Stimulated activated CD4-positive, alpha-beta T cell treated with anti-CD3 and anti-CD28 coated beads, Interleukin-4, amount 100 ng/mL, for 24 hours (primary cell): ENCODE results near the gene ARID3A.
A peak's percentile ranks its signal among the peaks of the same experiment; 100 is the strongest.

Source experiments
- DNase-seq: peaks from one replicate; pipeline ENCODE4 v3.0.0-alpha.2; 2020

The ARID3A gene

DNA sequence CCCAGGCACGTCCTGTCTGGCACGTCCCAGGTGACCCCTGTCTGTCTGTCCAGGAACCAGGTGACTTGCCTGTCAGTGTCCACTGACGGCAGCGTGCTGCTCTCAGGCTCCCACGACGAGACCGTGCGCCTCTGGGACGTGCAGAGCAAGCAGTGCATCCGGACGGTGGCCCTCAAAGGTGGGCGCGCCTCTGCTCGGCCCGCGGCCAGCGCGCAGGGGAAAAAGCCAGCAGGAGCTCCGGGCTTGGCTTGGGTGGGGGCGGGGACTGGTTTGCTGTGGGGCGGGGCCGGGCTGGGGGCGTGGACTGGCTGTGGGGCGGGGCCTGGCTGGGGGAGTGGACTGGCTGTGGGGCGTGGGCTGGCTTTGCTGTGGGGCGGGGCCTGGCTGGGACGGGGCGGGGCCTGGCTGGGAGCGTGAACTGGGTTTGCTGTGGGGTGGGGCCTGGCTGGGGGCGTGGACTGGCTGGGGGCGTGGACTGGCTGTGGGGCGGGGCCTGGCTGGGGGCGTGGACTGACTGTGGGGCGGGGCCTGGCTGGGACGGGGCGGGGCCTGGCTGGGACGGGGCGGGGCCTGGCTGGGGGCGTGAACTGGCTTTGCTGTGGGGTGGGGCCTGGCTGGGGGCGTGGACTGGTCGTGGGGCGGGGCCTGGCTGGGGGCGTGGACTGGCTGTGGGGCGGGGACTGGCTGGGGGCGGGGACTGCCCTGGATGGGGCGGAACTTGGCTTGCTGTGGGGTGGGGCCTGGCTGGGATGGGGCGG lies 65.5 kb downstream of the ARID3A start:
- peak; percentile 62 for DNase-seq

DNA sequence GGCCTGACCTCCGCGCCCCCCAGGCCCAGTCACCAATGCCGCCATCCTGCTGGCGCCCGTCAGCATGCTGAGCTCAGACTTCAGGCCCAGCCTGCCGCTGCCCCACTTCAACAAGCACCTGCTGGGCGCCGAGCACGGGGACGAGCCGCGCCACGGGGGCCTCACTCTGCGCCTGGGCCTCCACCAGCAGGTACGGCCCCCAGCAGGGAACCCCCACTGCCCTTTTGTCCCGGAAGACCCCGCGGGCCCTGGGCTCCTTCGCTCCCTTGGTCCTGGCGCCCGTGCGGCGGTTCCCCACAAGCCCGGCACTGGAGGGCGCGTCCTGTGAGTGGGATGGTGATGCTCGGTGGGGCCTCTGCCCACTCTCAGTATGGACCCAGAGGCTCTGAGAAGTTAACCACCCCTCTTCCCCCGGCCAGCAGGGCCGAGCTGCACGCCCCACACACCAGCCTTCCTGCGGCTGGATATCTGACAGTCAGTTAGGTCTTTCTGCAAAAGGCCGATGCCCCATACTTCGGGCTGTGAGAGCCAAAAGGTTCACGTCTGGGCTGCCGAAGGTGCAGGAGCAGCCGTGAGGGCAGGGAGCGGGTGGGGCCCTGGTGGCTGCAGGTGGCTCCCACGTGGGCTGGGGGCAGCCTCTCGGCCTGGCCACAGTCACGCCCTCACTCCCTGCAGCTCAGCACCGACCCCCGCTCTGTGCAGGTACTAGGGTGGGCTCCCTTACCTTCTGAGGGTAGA lies 66.3 kb downstream of the ARID3A start:
- DNase-seq: no peak

DNA sequence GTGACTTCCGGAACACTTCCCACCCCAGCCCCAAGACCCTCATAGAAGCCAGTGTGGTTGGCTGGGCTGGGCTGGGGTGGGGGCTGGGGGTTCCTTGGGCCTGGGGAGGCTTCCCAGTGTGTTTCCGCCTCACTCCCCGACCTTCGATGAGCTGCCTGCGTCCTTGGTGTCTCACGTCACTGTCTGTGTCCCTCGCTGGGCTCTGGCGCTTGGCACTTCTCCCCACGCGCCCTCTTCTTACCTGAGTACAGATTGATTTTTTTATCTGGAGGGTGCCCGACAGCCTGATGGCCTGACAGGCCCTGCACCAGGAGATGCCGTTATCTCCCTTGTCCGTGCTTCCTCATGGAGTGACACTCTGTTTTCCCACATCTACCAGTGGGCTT lies 66.8 kb downstream of the ARID3A start:
- no peak for DNase-seq

DNA sequence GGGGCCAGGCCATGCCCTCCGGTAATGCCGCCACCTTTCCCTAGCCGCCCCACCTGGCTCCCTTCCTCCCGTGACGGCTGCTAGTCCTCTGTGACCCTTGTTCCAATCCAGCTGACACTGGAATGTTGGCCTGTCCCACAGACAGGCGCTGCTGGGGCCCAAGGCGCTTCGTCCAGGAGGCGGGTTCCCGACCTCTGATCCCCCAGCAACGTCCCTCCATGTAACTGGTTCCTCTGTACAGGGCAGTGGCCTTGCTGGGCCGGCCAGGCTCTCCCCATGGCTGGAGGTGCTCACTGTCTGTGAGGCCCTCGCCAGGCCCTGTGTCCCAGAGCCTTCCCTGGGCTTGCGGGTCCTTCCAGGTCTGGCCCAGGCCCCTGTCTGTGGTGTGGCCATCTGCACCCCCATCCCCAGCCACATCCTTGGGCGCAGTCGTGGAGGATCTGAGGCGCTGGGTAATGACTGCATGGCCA lies 67.6 kb downstream of the ARID3A start:
- DNase-seq: no peak

DNA sequence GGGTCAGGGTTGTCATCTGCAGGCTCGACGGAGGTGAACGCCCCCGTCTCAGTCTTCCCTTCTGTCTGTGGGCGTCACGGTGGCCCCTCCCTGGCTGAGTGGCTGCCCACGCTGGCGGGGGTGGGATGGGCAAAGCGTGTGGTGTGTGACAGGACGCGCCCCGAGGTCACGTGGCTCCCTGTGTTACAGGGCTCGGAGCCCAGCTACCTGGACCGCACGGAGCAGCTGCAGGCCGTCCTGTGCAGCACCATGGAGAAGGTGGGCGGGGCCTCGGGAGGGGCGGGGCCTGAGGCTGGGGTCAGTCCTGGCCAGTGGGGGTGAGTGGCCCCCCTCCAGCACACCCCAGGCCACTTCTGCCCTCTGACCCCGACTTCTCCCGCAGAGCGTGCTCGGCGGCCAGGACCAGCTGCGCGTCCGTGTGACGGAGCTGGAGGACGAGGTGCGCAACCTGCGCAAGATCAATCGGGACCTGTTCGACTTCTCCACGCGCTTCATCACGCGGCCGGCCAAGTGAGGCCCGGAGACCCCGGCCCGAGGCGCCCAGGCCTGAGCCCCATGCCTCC lies 68.1 kb downstream of the ARID3A start:
- DNase-seq: no peak

DNA sequence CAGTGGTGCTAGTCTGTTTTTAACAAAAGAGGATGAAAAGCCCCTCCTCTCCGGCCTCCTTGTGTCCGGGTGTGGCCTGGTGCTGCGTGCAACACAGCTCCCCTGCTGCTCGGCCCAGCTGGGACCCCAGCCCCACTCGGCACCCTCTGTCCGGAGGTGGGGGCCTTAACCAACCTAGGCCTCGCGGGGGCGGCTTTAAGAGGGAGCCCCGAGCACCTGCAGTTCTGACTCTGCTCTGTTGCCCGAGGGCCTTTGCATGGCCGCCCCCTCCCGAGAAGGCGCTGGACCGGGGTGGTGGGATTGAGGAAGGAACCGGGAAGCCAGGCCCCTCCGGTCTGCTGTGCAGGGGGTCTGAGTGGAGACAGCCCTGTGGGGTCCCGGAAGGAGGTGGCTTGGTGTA lies 68.7 kb downstream of the ARID3A start:
- no peak for DNase-seq

DNA sequence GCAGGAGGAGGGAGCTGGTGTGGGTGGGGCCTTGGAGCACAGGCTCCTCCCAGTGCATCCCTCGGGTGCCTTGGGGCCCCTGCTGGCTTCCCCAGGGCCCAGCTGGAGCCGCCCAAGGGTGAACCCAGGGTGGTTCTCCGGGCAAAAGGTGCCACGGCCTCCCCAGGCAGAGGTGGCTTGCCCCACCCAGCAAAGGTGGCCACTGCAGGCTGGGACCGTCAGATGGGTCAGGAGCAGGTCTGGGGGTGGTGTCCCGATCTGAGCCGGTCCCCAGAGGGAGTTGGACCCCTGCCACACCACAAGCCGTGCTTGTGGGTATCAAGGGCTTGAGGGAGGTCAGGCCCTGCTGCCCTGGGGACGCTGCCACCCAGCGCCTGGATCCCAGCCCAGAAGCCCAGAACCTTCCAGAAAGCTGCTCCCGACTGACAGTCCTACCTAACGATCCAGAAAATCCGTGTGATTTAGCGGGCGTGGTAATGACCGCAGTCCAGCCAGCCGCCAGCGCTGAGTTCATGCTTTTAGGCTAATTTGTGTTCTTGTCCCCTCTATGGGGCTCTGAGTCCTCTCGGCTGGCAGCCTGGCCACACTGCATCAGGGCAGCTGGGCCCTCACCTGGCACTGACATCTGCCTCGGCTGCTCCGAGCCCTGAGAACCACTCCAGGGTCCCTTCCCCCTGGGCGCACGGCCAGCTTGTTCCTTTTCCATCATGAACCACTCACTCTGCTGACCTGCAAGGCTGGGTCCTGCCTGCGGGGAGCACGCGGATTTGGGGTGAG lies 69.4 kb downstream of the ARID3A start:
- no peak for DNase-seq

DNA sequence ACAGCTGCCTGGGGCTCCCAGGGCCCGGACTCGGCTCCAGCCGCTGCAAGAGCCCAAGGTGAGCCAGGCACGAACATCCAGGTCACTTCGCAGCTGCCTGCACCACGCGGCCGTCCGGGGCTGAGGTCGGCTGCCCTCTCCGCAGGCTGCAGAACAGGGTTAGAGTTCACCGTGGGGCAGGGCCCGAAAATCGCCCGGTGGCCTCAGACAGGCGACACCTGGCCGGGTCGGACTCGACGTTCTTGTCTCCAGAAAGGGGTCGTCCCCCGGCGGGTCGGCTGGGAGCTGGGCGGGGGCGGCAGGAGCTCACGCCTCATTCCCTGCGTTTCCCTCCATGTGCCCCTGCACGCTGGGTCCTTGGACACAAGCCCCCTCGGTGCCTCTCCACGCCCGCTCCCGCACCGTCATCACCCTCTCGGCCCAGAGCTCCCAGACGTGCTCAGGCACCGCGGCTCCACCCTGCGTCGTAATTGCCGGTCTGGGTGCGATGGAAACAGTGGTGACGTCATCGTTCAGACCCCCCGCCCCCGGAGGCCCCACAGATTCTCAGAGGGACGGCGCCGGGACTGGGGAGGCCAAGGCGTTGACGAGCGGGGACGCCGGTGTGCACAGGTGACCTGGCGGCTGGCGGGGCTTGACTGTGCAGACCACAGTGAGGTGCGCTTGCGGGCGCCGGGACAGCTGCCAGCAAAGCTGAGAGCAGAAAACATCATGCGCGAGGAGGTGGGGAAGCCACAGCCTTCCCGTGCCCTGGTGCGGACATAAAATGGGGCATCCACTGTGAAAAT lies 70.4 kb downstream of the ARID3A start:
- peak; percentile 69 for DNase-seq

DNA sequence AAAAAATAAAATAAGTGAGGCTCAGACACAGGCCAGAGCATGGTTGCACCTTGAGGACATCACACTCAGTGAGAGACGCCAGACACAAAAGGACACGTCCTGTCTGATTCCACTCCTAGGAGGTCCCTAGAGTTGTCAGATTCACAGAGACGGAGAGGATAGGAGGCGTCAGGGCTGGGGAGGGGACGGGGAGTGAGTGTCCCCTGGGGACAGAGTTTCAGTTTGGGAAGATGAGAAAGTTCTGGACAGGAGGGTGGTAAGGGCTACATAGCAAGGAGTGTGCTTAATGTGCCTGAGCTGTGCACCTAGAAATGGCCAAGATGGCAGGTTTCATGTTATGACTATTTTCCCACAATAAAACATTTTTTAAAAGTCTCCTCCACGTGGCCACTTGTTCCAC lies 72.2 kb downstream of the ARID3A start:
- DNase-seq: no peak

DNA sequence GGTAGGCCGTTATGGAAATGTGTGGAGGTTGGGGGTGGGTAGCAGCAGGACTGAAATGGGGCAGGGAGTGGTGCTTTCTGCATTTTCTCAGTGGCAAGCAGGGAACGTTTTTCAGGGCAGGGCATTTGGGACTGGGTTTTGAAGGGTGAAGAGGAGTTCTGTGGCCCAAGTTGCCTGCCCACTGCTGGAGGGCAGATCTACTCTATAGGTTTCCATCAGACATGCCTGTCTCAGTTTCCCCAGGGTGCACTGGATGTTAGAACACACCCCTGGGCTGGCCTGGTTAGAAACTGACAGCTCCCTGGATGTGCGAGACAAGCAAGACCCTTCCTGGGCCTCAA lies 73.5 kb downstream of the ARID3A start:
- DNase-seq: no peak

DNA sequence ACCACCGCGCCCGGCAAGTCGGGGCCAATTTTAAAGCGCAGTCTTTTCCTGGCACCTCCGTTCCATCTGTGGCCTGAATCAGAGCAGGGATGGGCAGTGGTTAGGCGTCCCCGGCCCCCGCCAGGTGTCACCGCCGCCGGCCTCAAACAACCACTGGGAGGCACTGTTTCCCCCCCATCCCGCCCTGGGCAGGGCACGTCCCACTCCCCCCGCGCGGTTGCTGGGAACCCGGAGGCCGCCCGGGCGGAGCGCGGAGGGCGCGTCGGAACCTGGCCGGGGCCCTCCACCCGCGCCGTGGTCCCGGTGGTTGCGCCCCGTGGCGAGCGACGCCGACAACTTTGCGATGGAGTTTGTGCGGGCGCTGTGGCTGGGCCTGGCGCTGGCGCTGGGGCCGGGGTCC lies 74.3 kb downstream of the ARID3A start, which contains the start of gene GRIN3B:
TSS of gene GRIN3B (plus strand) at position 325 of the 400 bp plus-strand sequence. CDS start at position 344, 19 bp downstream.
- DNase-seq: peak; percentile 70

DNA sequence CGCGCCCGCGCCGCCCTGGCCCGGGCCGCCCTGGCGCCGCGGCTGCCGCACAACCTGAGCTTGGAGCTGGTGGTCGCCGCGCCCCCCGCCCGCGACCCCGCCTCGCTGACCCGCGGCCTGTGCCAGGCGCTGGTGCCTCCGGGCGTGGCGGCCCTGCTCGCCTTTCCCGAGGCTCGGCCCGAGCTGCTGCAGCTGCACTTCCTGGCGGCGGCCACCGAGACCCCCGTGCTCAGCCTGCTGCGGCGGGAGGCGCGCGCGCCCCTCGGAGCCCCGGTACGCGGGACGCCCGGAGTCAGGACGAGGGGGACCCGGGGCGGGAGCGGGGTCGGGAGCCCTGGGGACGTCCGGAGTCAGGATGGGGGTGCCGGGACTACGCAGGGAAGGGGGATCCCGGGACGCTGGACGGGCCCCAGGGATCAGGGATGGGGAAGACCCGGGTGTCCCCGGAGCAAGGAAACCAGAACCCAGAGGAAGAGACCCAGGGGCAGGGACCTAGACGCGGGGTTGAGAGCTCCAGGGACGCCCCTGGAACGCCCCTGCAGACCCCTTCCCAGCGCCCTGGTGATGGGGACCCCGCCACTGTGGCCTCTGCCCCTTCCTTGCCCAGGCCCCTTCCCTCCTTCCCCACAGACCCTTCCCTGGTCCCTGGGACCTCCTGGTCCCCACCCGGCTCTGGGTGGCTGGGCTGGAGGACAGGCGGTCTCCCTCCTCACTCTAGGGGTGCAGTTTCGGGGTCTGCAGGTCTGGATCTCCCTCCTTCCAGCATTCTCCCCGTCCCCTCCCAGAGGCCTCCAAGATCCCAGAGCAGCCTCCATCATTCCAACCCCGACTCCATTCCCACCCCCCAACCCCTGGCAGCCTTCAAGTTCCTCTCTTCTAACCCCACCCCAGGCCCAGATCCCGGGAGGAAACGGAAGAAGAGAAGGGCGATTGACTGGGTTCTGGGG lies 75.0 kb downstream of the ARID3A start:
- no peak for DNase-seq

DNA sequence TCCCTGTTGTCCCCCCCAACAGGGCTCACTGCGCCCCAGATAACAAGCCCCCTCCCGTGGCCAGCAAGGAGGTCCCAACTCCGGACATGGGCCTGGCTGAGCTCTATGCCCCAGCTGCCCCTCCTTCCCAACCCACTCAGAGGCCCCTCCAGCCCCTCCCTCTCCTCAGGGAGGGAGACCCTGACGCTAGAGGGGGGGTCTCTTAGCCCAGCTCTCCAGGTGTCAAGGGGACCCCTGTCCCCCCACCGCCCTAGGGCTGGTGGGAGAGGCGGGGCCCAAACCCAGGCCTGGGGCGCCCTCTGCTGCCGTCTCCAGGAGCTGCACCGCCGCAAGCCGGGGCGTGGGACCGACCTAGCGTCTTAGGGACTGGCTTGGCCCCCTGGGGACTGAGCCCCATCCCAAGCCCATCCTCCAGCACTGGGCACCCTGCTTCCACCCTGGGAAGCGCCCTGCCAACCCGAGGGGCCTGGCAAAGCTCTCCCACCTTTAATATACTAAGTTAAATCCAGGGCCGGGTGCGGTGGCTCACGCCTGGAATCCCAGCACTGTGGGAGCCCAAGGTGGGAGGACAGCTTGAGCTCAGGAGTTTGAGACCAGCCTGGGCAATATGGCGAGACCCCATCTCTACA lies 75.8 kb downstream of the ARID3A start:
- DNase-seq: peak; percentile 73

DNA sequence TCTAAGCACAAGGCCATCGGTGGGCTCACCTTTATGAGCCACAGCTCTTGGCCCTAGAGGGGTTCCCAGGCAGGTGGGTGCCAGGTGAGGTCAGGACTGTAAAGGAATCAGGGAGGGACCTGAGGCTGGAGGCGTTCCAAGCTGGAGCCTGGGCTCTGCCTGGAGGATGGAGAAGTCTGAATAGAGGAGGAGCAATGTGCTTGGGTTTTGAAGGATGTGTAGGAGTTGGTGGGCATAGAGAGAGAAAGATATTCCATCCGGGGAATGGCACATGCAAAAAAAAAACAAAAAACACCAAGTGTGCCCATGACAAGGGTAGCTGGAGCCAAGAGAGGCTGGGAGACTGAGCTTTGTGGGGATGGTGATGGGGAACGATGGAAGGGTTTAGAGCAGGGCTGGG lies 76.8 kb downstream of the ARID3A start:
- DNase-seq: no peak

DNA sequence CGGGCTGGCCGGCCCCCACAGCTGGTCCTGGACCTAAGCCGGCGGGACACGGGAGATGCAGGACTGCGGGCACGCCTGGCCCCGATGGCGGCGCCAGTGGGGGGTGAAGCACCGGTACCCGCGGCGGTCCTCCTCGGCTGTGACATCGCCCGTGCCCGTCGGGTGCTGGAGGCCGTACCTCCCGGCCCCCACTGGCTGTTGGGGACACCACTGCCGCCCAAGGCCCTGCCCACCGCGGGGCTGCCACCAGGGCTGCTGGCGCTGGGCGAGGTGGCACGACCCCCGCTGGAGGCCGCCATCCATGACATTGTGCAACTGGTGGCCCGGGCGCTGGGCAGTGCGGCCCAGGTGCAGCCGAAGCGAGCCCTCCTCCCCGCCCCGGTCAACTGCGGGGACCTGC lies 77.4 kb downstream of the ARID3A start:
- DNase-seq: no peak

DNA sequence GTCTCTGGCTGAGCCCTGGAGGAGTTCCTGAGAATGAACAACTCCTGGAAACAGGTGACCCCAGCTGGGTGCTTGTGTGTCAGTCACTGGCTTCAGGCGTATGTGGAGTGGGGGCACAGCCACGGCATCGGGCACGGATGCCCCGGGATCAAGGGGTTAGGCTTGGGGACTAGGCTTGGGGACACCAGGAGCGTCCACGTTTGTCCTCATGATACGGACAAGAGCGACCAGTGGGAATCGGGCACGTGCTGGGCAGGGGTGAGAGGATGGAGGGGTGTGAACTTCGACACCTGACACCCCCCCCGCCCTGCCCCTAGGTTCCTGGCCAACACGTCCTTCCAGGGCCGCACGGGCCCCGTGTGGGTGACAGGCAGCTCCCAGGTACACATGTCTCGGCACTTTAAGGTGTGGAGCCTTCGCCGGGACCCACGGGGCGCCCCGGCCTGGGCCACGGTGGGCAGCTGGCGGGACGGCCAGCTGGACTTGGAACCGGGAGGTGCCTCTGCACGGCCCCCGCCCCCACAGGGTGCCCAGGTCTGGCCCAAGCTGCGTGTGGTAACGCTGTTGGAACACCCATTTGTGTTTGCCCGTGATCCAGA lies 78.5 kb downstream of the ARID3A start:
- DNase-seq: no peak

DNA sequence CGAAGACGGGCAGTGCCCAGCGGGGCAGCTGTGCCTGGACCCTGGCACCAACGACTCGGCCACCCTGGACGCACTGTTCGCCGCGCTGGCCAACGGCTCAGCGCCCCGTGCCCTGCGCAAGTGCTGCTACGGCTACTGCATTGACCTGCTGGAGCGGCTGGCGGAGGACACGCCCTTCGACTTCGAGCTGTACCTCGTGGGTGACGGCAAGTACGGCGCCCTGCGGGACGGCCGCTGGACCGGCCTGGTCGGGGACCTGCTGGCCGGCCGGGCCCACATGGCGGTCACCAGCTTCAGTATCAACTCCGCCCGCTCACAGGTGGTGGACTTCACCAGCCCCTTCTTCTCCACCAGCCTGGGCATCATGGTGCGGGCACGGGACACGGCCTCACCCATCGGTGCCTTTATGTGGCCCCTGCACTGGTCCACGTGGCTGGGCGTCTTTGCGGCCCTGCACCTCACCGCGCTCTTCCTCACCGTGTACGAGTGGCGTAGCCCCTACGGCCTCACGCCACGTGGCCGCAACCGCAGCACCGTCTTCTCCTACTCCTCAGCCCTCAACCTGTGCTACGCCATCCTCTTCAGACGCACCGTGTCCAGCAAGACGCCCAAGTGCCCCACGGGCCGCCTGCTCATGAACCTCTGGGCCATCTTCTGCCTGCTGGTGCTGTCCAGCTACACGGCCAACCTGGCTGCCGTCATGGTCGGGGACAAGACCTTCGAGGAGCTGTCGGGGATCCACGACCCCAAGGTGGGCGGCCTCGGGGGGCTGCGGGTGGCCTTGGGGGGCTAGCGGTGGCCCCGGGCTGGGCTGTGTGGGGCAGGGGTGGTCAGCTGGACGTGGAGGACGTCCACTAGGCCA lies 79.2 kb downstream of the ARID3A start:
- DNase-seq: no peak

DNA sequence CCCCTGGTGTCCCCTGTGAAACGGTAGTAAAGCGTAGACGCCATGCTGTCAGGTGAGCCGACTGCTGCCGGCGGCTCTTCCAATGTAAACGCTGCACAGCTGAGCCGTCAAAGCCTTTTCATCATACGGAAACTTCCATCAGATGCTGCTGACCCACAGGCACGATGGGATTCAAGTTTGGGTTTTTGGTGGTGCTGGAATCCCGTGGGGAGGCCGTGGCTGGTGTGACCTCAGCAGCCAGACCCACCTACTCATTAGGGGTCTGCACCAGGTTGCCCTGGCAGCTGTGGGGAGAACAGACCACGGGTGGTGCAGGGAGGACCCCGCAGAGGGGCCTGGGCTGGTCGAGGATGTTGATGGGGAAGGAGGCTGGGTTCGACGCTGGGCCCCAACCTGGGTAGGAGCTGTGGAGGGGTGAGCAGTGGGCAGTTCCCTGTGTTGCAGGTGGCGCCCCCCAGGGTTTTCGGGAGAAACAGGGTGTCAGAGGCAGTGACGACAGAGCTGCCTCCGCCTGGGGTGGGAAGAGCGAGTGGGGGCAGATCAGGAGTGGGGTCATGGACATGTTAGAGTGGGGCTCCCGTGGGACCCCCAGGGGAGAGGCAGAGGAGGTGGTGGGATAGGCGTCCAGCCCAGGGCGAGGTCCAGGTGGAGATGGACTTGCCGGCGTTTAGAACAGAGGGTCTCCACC lies 81.0 kb downstream of the ARID3A start:
- DNase-seq: no peak
